Measurements from ENCODE around the gene TMEM132D. TPM values are rescaled to one million over a fixed set of nuclear protein-coding genes. Genes with fewer than 3 reads are reported as not detected.
"Not testable (repeated sequence)": the region's sequence is repeated elsewhere in the genome, so short reads cannot be mapped to it uniquely, and the experiment has no call there.

TMEM132D gene
- total RNA-seq, 1 donor from 2014 or later: 1.6 TPM

GRCh38 chr12:129193263-129193871 is 710.5 kb downstream of the TMEM132D start:
- Histone ChIP-seq H3K4me3 (ENCODE audit: low read length in 3 of 3) (no peak overlapping the region), H3K4me1 (ENCODE audit: control insufficient read depth in 3 of 3, insufficient read depth in 3 of 3, low read length in 3 of 3) (no peaks in the 10 kb centered on the region), H3K27ac (ENCODE audit: low read depth, low read length) (no peak overlapping the region), H3K9me3 (ENCODE audit: control insufficient read depth in 3 of 3, low read length in 3 of 3) (peaks cover 2 to 5% (median 4%) of the 10 kb centered on the region in 3 donors), H3K36me3 (ENCODE audit: control insufficient read depth in 3 of 3, insufficient read depth in 3 of 3, low read length in 3 of 3) (no peaks in the 10 kb centered on the region), H3K9ac (ENCODE audit: low read depth in 1 of 3, low read length in 3 of 3) (no peak overlapping the region), H3K27me3 (ENCODE audit: control insufficient read depth in 3 of 3, insufficient read depth in 3 of 3, low read length in 3 of 3) (no peaks in the 10 kb centered on the region)

GRCh38 chr12:129190827-129191226 is 713.0 kb downstream of the TMEM132D start:
- no peak overlapping the region for H3K4me3 ChIP-seq (ENCODE audit: low read length in 3 of 3)
- no peak overlapping the region for H3K9ac ChIP-seq (ENCODE audit: low read depth in 1 of 3, low read length in 3 of 3)
- peaks cover 2 to 7% (median 5%) of the 10 kb centered on the region in 3 donors for H3K9me3 ChIP-seq (ENCODE audit: control insufficient read depth in 3 of 3, low read length in 3 of 3)
- H3K36me3 ChIP-seq (ENCODE audit: control insufficient read depth in 3 of 3, insufficient read depth in 3 of 3, low read length in 3 of 3): no peaks in the 10 kb centered on the region
- H3K4me1 ChIP-seq (ENCODE audit: control insufficient read depth in 3 of 3, insufficient read depth in 3 of 3, low read length in 3 of 3): no peaks in the 10 kb centered on the region
- no peak overlapping the region for H3K27ac ChIP-seq (ENCODE audit: low read depth, low read length)
- H3K27me3 ChIP-seq (ENCODE audit: control insufficient read depth in 3 of 3, insufficient read depth in 3 of 3, low read length in 3 of 3): no peaks in the 10 kb centered on the region

GRCh38 chr12:129189879-129190278 is 713.9 kb downstream of the TMEM132D start:
- H3K27me3 ChIP-seq (ENCODE audit: control insufficient read depth in 3 of 3, insufficient read depth in 3 of 3, low read length in 3 of 3); H3K9me3 ChIP-seq (ENCODE audit: control insufficient read depth in 3 of 3, low read length in 3 of 3); H3K9ac ChIP-seq (ENCODE audit: low read depth in 1 of 3, low read length in 3 of 3); H3K36me3 ChIP-seq (ENCODE audit: control insufficient read depth in 3 of 3, insufficient read depth in 3 of 3, low read length in 3 of 3); H3K27ac ChIP-seq (ENCODE audit: low read depth, low read length); H3K4me3 ChIP-seq (ENCODE audit: low read length in 3 of 3); H3K4me1 ChIP-seq (ENCODE audit: control insufficient read depth in 3 of 3, insufficient read depth in 3 of 3, low read length in 3 of 3): not testable (repeated sequence)

GRCh38 chr12:129186952-129187351 is 716.9 kb downstream of the TMEM132D start:
- Histone ChIP-seq H3K4me1 (ENCODE audit: control insufficient read depth in 3 of 3, insufficient read depth in 3 of 3, low read length in 3 of 3) (no peaks in the 10 kb centered on the region), H3K9ac (ENCODE audit: low read depth in 1 of 3, low read length in 3 of 3) (no peak overlapping the region), H3K27me3 (ENCODE audit: control insufficient read depth in 3 of 3, insufficient read depth in 3 of 3, low read length in 3 of 3) (no peaks in the 10 kb centered on the region), H3K27ac (ENCODE audit: low read depth, low read length) (no peak overlapping the region), H3K9me3 (ENCODE audit: control insufficient read depth in 3 of 3, low read length in 3 of 3) (peaks cover 0 to 3% (median 0%) of the 10 kb centered on the region in 3 donors), H3K4me3 (ENCODE audit: low read length in 3 of 3) (no peak overlapping the region), H3K36me3 (ENCODE audit: control insufficient read depth in 3 of 3, insufficient read depth in 3 of 3, low read length in 3 of 3) (no peaks in the 10 kb centered on the region)

- Histone ChIP-seq H3K27me3 (ENCODE audit: control insufficient read depth in 3 of 3, insufficient read depth in 3 of 3, low read length in 3 of 3) (no peaks in the 10 kb centered on the region), H3K9me3 (ENCODE audit: control insufficient read depth in 3 of 3, low read length in 3 of 3) (peaks cover 0 to 3% (median 0%) of the 10 kb centered on the region in 3 donors), H3K4me3 (ENCODE audit: low read length in 3 of 3) (no peak overlapping the region), H3K36me3 (ENCODE audit: control insufficient read depth in 3 of 3, insufficient read depth in 3 of 3, low read length in 3 of 3) (no peaks in the 10 kb centered on the region), H3K9ac (ENCODE audit: low read depth in 1 of 3, low read length in 3 of 3) (no peak overlapping the region), H3K27ac (ENCODE audit: low read depth, low read length) (no peak overlapping the region), H3K4me1 (ENCODE audit: control insufficient read depth in 3 of 3, insufficient read depth in 3 of 3, low read length in 3 of 3) (no peaks in the 10 kb centered on the region)
These were observed 718.0 kb downstream of the TMEM132D start for GRCh38 chr12:129185855-129186254.

GRCh38 chr12:129184127-129184928 is 719.5 kb downstream of the TMEM132D start:
- H3K9me3 ChIP-seq (ENCODE audit: control insufficient read depth in 3 of 3, low read length in 3 of 3): peaks cover 0 to 3% (median 0%) of the 10 kb centered on the region in 3 donors
- no peaks in the 10 kb centered on the region for H3K36me3 ChIP-seq (ENCODE audit: control insufficient read depth in 3 of 3, insufficient read depth in 3 of 3, low read length in 3 of 3)
- no peak overlapping the region for H3K9ac ChIP-seq (ENCODE audit: low read depth in 1 of 3, low read length in 3 of 3)
- no peaks in the 10 kb centered on the region for H3K4me1 ChIP-seq (ENCODE audit: control insufficient read depth in 3 of 3, insufficient read depth in 3 of 3, low read length in 3 of 3)
- H3K4me3 ChIP-seq (ENCODE audit: low read length in 3 of 3): no peak overlapping the region
- no peak overlapping the region for H3K27ac ChIP-seq (ENCODE audit: low read depth, low read length)
- H3K27me3 ChIP-seq (ENCODE audit: control insufficient read depth in 3 of 3, insufficient read depth in 3 of 3, low read length in 3 of 3): no peaks in the 10 kb centered on the region

GRCh38 chr12:129179941-129180553 is 723.8 kb downstream of the TMEM132D start:
- Histone ChIP-seq H3K36me3 (ENCODE audit: control insufficient read depth in 3 of 3, insufficient read depth in 3 of 3, low read length in 3 of 3) (no peaks in the 10 kb centered on the region), H3K27me3 (ENCODE audit: control insufficient read depth in 3 of 3, insufficient read depth in 3 of 3, low read length in 3 of 3) (no peaks in the 10 kb centered on the region), H3K4me1 (ENCODE audit: control insufficient read depth in 3 of 3, insufficient read depth in 3 of 3, low read length in 3 of 3) (no peaks in the 10 kb centered on the region), H3K9me3 (ENCODE audit: control insufficient read depth in 3 of 3, low read length in 3 of 3) (no peaks in the 10 kb centered on the region), H3K4me3 (ENCODE audit: low read length in 3 of 3) (no peak overlapping the region), H3K9ac (ENCODE audit: low read depth in 1 of 3, low read length in 3 of 3) (no peak overlapping the region), H3K27ac (ENCODE audit: low read depth, low read length) (no peak overlapping the region)

- H3K9me3 ChIP-seq (ENCODE audit: control insufficient read depth in 3 of 3, low read length in 3 of 3): no peaks in the 10 kb centered on the region
- H3K27me3 ChIP-seq (ENCODE audit: control insufficient read depth in 3 of 3, insufficient read depth in 3 of 3, low read length in 3 of 3): no peaks in the 10 kb centered on the region
- no peaks in the 10 kb centered on the region for H3K4me1 ChIP-seq (ENCODE audit: control insufficient read depth in 3 of 3, insufficient read depth in 3 of 3, low read length in 3 of 3)
- no peaks in the 10 kb centered on the region for H3K36me3 ChIP-seq (ENCODE audit: control insufficient read depth in 3 of 3, insufficient read depth in 3 of 3, low read length in 3 of 3)
- H3K27ac ChIP-seq (ENCODE audit: low read depth, low read length): no peak overlapping the region
- no peak overlapping the region for H3K9ac ChIP-seq (ENCODE audit: low read depth in 1 of 3, low read length in 3 of 3)
- H3K4me3 ChIP-seq (ENCODE audit: low read length in 3 of 3): no peak overlapping the region
These were observed 733.9 kb downstream of the TMEM132D start for GRCh38 chr12:129169928-129170327.

- H3K36me3 ChIP-seq (ENCODE audit: control insufficient read depth in 3 of 3, insufficient read depth in 3 of 3, low read length in 3 of 3): no peaks in the 10 kb centered on the region
- no peak overlapping the region for H3K27ac ChIP-seq (ENCODE audit: low read depth, low read length)
- no peak overlapping the region for H3K9ac ChIP-seq (ENCODE audit: low read depth in 1 of 3, low read length in 3 of 3)
- no peaks in the 10 kb centered on the region for H3K4me1 ChIP-seq (ENCODE audit: control insufficient read depth in 3 of 3, insufficient read depth in 3 of 3, low read length in 3 of 3)
- no peak overlapping the region for H3K4me3 ChIP-seq (ENCODE audit: low read length in 3 of 3)
- no peaks in the 10 kb centered on the region for H3K27me3 ChIP-seq (ENCODE audit: control insufficient read depth in 3 of 3, insufficient read depth in 3 of 3, low read length in 3 of 3)
- H3K9me3 ChIP-seq (ENCODE audit: control insufficient read depth in 3 of 3, low read length in 3 of 3): peaks cover 0 to 2% (median 0%) of the 10 kb centered on the region in 3 donors
These were observed 740.0 kb downstream of the TMEM132D start for GRCh38 chr12:129163861-129164260.

- no peaks in the 10 kb centered on the region for H3K36me3 ChIP-seq (ENCODE audit: control insufficient read depth in 3 of 3, insufficient read depth in 3 of 3, low read length in 3 of 3)
- no peak overlapping the region for H3K4me3 ChIP-seq (ENCODE audit: low read length in 3 of 3)
- no peak overlapping the region for H3K9ac ChIP-seq (ENCODE audit: low read depth in 1 of 3, low read length in 3 of 3)
- H3K9me3 ChIP-seq (ENCODE audit: control insufficient read depth in 3 of 3, low read length in 3 of 3): peaks cover 0 to 2% (median 0%) of the 10 kb centered on the region in 3 donors
- no peaks in the 10 kb centered on the region for H3K4me1 ChIP-seq (ENCODE audit: control insufficient read depth in 3 of 3, insufficient read depth in 3 of 3, low read length in 3 of 3)
- H3K27ac ChIP-seq (ENCODE audit: low read depth, low read length): no peak overlapping the region
- no peaks in the 10 kb centered on the region for H3K27me3 ChIP-seq (ENCODE audit: control insufficient read depth in 3 of 3, insufficient read depth in 3 of 3, low read length in 3 of 3)
These were observed 740.4 kb downstream of the TMEM132D start for GRCh38 chr12:129163461-129163860.
